LHCN-M2 (cell line): Measurements from ENCODE around the gene RAD50. TPM values are rescaled to one million over a fixed set of nuclear protein-coding genes. Genes with fewer than 3 reads are reported as not detected.
"Not testable (repeated sequence)": the region's sequence is repeated elsewhere in the genome, so short reads cannot be mapped to it uniquely, and the experiment has no call there.

ENCODE experiments used
- DNase-seq: peaks from one replicate; pipeline ENCODE4 v3.0.0-alpha.2; 2012; ENCODE audit warnings: low read depth
- polyA plus RNA-seq: library from polyadenylated mRNA; unstranded; fragments of >200 nt; gene quantifications from one replicate; pipeline ENCODE4 v1.2.1, GENCODE V29; 2012; ENCODE audit warnings: missing spikeins
- total RNA-seq: library from RNA; depleted of rRNA; stranded (reverse); fragments of >200 nt; gene quantifications from 2 replicates; pipeline ENCODE4 v1.2.3, GENCODE V29; 2014; rRNA removed

Gene RAD50
- 21.9 and 27.0 TPM in 2 replicates for total RNA-seq
- 11.0 TPM for polyA plus RNA-seq

DNA sequence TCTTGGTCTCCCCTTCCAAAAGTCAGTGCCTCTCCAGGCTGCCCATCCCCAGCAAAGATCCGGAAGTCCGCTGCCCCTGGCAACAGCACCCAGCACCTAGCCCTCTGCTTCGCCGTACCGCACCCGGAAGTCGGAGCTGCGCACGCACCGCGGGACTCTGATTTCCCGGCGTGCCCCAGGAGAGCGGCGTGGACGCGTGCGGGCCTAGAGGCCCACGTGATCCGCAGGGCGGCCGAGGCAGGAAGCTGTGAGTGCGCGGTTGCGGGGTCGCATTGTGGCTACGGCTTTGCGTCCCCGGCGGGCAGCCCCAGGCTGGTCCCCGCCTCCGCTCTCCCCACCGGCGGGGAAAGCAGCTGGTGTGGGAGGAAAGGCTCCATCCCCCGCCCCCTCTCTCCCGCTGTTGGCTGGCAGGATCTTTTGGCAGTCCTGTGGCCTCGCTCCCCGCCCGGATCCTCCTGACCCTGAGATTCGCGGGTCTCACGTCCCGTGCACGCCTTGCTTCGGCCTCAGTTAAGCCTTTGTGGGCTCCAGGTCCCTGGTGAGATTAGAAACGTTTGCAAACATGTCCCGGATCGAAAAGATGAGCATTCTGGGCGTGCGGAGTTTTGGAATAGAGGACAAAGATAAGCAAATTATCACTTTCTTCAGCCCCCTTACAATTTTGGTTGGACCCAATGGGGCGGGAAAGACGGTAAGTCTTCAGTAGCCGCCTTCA lies at the start of gene RAD50:
RAD50 (plus strand) TSS at position 215 of the 715 bp plus-strand sequence; CDS start at position 563, 348 bp downstream.
- DNase-seq, result peak; percentile 85

DNA sequence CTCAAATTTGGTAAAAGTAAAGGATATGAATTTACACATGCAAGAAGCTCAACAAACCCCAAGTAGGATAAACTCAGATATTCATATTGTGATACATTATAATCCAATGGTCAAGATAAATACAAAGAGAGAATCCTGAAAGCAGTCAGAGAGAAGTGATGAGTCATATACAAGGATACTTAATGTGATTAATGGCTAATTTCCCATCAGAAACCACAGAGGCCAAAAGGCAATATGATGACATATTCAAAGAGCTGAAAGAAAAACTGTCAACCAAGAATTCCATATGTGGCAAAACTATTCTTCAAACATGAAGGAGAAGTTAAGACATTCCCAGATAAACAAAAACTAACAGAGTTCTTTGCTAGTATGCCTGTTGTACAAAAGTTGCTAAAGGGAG lies 46.7 kb upstream of the RAD50 start:
- DNase-seq, result peak; percentile 52

DNA sequence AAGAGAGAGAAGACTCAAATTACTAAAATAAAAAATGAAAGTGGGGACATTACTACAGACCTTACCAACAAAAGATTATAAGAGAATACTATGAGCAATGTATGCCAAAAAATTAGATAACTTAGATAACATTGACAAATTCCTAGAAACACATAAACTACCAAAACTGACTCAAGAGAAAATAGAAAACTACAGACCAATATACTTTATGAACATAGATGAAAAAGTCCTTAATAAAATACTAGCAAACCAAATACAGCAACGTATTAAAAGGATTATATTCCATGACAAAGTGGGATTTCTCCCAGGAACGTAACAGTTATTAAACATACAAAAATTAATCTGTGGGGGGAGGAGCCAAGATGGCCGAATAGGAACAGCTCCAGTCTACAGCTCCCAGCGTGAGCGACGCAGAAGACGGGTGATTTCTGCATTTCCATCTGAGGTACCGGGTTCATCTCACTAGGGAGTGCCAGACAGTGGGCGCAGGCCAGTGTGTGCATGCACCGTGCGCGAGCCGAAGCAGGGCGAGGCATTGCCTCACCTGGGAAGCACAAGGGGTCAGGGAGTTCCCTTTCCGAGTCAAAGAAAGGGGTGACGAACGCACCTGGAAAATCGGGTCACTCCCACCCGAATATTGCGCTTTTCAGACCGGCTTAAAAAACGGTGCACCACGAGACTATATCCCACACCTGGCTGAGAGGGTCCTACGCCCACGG lies 43.0 kb upstream of the RAD50 start:
- DNase-seq, result not testable (repeated sequence)

DNA sequence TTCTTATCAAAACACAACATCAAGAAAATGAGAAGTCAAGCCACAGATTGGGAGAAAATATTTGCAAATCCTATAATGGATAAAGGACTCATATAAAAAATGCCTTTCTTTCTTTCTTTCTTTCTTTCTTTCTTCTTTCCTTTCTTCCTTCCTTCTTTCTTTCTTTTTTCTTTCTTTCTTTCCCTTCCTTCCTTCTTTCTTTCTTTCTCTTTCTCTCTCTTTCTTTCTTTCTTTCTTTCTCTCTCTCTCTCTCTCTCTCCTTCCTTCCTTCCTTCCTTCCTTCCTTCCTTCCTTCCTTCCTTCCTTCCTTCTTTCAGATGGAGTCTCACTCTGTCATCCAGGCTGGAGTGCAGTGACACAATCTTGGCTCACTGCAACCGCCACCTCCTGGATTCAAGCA lies 34.7 kb upstream of the RAD50 start:
- not testable (repeated sequence) for DNase-seq

DNA sequence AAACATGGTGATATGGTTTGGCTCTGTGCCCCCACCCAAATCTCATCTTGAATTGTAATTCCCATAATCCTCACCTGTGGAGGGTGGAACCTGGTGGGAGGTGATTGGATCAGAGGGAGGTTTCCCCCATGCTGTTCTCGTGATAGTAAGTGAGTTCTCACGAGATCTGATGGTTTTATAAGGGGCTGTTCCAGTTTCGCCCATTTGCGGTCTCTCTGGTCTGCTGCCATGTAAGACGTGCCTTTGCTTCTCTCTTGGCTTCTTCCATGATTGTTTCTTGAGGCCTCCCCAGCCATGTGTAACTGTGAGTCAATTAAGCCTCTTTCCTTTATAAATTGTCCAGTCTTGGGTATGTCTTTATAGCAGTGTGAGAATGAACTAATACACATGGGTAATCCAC lies 31.9 kb upstream of the RAD50 start:
- not testable (repeated sequence) for DNase-seq

DNA sequence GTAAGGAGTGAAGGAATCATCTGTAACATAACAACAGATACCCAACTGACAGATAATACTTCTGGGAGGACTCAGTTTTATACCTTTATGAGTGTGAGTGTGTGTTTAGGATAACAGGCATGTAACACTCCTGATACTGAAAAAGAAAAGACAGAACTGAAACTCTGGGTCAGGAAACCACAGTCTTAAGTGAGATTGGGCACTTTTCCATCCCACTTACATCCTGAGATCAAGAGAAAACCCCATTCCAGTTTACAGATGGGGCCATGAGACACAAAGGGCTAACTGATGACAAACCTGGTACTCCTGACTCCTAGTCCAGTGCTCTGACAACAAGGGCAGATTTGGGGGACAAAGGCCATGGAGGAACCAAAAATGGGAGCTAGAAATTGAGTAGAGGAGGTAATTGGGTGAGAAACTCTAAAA lies 31.5 kb upstream of the RAD50 start:
- no peak for DNase-seq

DNA sequence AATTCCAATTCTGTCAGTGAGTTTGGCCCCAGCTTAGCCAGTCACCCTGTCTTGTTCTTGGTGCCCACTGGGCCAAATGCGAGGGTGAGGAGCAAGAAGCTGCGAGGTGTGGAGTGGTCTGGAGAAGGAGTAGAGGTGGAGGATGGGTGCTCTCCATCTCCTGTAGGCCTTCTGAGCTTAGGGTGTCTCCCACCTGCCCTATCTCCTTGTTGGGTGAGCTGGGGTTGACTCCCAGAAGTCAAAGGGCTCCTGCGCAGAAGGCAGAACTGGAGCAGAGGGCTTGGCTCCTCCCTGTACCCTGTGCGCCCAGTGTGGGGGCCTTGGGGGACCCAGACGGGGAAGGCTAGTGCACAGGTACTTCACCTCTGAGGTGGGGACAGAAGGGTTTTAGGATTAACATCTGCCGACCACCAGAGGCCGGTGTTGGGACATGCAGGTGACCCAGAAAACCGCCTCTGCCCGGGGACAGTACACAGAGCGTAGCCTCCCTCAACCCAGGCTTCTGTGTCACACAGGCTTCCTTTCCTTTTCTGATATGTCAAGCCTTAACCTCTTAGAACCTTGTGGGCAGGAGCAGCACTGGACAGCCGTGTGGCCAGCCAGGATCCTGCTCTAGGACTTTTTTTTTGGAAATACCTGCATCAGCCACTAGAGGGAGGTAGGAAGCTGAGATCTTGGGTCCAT lies 30.3 kb upstream of the RAD50 start:
- DNase-seq, result peak; percentile 60

DNA sequence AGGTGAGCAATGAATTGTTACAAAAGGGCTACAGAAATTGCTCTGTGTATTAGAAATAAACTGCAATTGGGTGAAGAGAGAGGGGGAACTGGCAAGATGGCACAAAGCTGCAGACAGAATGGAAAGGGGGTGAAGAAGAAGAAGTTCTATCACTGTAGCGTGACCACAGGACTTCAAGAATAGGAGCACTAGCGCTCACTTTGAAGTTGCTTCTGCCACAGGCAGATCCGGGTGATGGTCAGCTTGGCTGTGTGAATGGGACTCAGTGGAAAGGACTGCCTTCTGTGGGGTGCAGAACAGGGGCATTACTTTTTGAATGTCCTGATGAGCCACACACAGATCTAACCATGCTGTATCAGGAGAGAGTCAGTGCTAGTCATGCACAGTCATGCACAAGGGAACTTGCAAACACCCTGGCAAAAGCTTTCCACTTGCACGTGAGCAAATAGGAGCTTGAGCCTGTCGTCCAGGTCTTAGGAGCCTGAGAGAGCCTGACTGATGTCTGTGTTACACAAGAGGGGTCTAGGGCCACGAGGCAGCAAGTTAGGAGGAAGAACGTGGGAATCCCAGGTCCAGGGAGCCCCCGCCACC lies 29.7 kb upstream of the RAD50 start:
- no peak for DNase-seq

DNA sequence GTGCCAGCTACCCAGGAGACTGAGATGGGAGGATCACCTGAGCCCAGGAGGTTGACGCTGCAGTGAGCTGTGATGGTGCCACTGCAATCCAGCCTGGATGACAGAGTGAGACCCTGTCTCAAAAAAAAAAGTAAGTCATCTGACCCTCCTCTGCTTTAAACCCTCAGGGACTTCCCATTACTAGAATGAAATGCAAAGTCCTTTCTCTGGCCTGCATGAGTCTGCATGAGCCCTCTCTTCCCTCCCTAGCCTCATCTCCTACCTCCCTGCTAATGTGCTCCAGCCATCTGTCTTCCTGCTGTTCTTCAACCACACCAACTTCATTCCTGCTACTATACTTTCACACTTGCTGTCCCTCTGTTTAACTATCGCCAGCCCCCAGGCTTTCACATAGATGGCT lies 28.8 kb upstream of the RAD50 start:
- no peak for DNase-seq

DNA sequence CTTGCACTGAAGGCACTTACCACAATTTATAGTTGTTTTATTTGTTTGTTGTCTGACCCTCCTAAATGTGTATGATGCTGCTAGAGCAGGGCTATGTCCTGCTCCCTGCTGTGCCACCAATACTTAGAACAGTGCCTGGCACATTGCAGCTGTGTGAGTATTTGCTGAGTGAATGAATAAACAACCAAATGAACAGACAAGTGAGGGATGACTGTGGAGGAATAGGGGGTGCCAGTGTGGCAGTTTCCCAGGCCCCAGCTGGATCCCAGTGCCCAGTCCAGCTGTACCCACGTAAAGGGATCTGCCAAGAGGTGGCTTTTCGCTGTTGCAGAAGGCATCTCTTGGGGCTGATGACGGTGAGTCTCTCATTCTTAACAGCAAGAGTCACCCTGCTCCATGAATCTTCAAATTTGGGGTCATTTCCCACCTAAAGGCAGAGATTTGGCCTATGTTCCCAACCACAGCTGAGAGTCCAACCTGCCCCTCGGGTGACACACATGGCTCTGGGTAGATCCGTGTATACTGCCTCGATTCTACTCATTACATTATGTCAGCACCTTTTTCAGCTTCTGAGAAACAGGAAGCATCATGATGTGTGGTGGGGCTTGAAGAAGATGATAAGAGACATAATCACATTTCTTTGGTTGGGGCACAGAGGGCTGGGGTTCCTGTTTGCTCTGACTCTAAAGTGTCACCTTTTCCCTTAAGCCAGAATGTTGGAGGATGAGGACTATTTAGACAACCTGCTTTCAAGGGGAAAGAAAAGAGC lies 27.7 kb upstream of the RAD50 start:
- DNase-seq, result no peak

DNA sequence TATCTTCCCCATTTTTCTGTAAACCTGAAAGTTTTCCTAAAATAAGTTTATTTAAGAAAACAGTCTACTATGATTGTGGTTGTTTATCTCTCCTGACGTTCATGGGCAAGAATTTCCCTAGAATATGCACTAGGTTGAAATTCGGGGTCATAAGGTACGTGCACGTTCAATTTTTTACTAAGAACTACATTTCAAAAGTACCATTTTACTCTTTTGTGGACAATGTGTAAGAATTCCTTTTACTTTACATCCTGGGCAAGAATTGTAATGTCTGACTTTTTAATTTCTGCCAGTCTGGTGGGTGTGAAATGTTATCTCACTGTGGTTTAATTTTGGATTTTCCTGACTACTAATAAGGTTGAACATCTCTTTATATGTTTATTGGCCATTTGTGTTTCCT lies 25.8 kb upstream of the RAD50 start:
- DNase-seq, result no peak

DNA sequence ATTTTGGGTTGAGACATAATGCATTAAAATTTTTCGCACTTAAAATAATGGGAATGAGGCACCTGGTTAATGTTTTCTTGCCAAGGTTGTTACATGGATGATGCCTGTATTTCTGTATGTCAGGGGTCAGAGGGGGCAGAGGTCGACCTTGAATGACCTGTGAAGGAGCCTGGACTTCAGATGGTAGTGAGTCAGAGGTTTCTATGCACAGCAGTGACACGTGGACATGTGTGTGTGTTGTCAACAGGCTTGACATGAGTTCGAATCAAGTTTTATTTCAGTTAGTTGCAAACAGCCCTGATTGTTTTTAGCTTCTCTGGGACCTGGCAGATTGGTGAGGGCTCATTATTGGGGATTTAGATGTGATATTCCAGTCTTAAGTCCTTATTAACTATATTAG lies 17.1 kb upstream of the RAD50 start:
- DNase-seq, result no peak

DNA sequence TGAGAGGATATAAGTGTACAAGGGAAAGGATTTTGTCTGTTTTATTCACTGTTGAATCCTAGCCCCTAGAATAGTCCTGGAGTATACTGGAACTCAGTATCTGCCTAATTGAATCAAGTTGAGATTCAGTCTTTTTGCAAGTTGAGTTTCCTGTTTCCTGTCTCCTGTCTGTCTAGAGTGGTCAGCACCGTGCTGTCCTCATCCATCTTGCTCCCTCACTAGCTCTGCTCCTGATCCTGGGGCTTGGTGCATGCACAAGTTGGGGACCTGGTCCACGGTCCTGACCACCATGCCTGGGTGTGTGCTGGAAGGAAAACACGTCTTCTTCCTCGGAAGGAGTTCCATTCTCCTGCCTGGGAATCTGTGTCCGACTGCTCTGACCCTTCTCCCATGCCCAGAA lies 16.6 kb upstream of the RAD50 start:
- no peak for DNase-seq

DNA sequence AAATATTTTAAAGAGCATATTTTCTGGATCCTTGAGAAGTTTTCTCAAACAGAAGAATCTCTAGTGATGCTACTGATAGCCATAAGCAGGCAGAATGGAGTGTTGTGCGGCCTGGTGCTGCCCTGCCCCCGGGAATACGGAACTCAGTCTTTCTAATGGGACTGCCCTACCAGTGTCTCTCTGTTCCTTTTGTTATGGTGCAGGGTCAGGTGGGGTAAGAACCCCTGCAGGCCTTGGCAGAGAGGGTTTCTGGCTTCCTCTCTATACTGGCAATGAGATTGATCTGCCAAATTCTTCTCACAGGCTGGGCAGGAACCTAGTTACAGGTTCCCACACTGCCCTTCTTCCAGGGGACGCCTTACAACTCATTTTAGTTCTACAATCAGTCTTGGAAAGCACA lies 16.0 kb upstream of the RAD50 start:
- no peak for DNase-seq

DNA sequence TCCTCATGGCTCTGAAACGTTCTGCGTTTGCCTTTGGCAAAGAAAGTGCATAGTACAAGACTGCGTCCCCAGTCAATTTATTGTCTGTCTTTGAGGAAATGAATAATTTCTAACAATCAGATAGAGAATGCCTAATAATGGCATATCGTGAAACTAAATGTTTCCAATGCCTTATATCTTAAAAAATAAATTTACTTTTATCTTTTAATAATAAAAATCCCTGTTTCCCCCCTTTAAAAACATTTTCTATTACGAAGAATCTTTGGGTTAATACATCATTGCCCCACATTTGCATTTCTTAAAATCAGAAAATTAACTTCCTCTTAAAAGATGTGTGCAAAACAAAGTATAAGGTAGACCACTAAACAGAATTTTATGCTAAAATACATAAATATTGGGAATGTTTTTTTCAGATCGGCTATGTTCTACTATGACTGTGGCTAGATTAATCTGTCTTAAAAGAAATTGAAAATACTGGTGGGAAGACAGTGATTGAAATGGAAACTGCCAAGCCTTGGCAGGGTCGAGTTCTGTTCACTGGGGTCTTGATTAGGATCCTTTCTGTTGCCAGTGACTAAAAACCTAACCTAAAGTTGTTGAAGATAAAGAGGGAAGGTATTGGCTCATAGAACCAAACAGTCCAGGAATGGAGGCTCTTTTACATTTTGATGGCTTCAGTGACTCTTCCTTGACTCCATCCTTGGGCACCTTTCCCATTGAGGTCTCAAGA lies 13.1 kb upstream of the RAD50 start, which contains the start of gene IL5:
IL5 (minus strand) TSS at position 51 of the 730 bp plus-strand sequence; CDS start at position 7, 44 bp downstream.
- DNase-seq, result no peak

DNA sequence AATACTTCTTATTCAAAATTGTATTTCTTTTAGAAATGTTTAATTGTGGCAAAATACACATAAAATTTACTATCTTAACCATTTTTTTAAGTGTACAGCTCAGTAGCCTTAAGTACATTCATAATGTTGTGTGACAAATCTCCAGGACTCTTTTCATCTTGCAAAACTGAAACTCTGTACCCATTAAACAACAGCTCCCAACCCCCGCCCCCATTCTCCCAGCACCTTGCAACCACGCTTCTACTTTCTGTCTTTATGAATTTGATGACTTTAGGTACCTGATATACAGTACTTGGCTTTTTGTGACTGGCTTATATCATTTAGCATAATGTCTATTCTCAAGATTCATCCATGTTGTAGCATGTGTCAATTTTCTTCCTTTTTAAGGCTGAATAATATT lies 10.7 kb upstream of the RAD50 start:
- DNase-seq, result no peak

DNA sequence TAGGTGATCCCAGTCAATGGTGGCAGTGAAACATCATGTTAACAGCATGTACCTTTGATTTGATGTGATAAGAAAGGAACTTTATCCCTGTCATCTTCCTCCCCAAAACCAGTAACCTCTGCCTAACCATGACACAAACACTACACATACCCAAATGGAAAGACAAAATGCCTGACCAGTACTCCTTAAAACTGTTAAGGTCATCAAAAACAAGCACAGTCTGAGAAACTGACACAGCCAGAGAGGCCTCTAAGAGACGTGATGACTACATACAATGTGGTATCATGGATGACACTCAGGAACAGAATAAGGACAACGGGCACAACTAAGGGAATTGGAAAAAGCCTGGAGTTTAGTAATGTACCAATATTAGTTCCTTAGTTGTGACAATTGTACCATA lies 9.5 kb upstream of the RAD50 start:
- no peak for DNase-seq

DNA sequence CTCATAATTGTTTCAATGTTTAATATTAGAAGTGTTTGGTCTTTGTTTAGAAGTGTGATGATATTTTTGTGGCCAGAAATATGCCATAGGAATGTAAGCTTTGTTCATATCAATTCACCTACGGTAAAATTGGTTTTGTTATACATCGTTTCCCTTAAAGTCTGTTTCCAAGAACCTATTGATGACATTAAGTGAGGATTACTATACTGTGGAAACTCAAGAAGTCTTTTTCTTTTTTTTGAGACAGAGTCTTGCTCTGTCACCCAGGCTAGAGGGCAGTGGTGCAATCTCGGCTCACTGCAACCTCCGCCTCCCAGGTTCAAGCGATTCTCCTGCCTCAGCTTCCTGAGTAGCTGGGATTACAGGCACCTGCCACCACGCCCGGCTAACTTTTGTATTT lies 7.9 kb upstream of the RAD50 start:
- DNase-seq, result not testable (repeated sequence)

DNA sequence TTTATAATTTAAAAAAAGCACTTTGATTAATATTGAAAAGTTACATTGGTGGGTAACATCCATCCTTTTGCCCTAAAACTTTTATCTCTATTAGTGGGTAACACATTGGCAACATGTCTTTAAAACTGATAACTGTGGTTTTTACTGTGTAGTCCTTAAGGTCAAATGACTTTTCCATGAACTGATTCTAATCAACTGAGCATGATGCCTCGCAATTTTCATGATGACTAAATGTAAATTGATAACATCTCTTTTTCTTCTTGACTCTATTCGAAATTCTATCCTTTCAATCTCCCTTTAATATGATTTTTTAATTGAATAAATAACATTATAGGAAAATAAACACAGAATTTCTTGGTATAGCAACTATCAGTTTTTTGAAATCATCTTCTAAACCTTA lies 7.2 kb upstream of the RAD50 start:
- DNase-seq, result no peak

DNA sequence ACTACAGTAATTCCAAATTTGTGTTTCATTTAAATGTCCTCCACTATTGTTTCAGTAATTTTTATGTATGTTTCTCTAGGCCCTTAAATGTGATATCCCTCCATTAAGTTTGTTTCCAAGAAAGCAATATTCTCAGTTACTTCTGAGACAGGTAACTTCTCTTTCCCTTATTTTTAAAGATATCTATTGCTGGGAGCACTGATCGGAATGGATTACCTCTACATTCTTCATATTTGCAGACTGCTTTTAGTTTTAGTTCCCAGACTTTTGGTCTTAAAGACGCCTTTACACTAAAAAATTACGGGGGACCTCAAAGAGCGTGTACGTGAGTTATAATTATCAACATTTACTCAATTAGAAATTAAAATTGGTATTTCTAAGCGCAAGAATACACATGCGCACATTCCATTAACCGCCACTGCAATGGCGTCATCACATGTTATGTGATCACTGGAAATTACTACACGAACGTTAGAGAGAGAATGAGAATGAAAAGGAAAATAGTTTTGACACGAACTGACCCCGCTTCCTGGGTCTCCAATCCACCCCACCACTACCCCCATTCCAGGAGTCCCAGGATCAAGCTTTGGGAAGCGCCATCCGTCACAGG lies 519 bp upstream of the RAD50 start:
- DNase-seq, result no peak
